Brain pericyte (primary cell): Measurements from ENCODE around the gene OSMR.

Experiments used
- DNase-seq: peaks from one replicate; pipeline ENCODE4 v3.0.0-alpha.2; 2012; ENCODE audit warnings: low read depth, low spot score

OSMR gene

DNA sequence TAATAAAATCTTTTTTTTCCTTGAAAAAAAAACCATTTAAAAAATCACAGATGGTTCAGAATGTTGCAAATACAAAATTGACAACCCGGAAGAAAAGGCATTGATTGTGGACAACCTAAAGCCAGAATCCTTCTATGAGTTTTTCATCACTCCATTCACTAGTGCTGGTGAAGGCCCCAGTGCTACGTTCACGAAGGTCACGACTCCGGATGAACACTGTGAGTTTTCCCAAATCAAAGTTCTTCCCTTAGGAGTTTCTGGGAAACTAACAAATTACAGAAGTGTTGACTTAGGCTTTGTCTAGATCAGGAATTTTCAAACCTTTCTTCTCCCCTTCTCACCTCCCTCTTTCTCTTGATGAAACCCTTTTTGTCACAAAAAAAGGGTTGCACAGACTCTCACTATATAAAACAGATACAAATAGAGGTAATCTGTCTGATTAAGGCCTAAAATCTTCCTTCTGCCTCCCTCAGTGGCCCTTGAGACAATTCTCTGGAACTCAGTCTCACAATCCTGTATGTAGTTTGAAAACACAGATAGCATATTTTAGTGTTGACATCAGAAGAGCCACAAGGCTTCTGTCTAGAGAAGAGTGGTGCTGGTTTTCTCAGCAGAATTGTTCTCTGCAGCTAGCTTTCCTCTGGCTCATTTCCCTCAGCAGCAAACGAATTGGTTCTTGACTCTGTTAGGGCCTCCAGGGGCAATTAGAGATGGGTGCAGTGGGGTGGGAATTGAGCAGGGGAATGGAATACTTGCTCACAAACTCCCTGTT, 79.5 kb downstream of the OSMR start:
- DNase-seq, result no peak

DNA sequence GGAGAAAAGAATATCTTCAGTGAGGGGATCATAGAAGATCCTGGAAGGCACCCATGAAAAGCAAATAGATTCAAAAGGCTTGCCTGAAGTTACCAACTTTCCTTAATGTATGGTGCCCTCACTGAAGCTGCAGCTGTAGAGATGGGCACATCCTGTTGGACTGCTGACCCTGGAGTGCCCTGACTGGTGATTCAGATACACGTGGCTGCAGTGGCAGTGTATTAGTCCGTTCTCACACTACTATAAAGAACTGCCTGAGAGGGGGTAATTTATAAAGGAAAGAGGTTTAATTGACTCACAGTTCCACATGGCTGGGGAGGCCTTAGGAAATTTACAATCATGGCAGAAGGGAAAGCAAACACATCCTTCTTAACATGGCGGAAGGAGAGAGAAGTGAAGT, 80.3 kb downstream of the OSMR start:
- DNase-seq, result no peak

DNA sequence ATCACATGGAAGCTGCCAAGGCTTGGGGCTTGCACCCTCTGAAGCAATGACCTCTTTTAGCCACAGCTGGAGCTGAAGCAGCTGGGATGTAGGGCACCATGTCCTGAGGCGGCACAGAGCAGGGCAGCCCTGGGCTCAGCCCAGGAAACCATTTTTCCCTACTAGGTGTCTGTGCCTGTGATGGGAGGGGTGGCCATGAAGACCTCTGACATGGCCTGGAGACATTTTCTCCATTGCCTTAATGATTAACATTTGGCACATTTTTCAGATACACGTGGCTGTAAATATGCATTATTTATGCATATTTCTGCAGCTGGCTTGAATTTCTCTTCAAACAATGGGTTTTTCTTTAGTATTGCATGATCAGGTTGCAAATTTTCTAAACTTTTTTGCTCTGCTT, 81.7 kb downstream of the OSMR start:
- DNase-seq, result no peak

DNA sequence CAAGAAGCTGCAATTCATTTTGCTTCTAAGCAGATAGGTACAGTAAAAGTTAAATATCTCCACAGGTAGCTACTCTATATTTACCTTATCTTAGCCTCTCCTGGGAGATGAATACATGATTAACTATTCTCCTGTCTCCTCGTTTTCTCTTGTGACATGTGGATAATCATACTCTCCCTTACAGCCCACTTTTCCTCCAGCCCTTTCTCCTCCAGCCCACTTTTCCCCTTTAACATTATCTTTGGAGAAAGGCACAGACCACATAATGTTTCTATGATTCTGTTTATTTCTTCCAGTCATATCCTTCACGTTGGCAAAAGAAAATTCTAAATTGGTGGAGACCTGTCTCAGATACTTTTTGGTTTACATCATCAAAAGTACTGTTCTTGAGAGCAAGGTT, 84.0 kb downstream of the OSMR start:
- DNase-seq, result no peak

DNA sequence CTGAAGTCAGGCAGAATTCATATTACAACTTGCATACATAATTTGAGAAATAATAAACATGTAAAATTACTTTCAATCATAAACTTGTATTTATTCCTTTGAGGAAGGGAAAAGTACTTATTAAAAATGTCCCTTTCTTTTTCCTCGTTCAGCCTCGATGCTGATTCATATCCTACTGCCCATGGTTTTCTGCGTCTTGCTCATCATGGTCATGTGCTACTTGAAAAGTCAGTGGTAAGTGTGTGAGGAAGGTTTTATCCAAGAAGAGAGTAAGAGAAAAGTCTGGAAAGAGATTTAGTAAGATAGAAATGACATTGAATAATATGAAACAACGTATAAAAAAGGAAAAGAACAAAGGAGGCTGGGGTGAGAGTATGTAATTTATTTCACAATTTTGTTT, 85.9 kb downstream of the OSMR start:
- DNase-seq, result no peak

DNA sequence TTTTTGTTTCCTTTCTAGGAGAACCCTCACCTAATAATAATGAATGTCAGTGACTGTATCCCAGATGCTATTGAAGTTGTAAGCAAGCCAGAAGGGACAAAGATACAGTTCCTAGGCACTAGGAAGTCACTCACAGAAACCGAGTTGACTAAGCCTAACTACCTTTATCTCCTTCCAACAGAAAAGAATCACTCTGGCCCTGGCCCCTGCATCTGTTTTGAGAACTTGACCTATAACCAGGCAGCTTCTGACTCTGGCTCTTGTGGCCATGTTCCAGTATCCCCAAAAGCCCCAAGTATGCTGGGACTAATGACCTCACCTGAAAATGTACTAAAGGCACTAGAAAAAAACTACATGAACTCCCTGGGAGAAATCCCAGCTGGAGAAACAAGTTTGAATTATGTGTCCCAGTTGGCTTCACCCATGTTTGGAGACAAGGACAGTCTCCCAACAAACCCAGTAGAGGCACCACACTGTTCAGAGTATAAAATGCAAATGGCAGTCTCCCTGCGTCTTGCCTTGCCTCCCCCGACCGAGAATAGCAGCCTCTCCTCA, 87.1 kb downstream of the OSMR start:
- DNase-seq, result no peak

DNA sequence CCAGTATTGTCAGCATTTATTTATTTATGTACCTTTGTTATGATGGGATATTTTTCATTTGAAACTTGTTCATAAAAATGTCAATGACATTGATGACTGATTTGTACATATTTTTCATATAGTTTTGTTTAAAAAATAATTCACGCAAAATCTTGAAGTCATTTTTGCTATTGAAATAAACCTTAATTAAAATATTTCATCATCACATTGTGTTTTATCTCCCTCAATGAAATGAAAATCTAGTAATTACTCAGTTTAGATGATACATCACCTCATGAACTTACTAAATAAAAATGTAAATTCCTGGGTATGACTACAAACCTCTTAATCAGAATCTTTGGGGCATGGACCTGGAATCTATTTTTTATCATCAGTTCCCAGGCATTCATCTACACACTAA, 89.6 kb downstream of the OSMR start:
- DNase-seq, result no peak

DNA sequence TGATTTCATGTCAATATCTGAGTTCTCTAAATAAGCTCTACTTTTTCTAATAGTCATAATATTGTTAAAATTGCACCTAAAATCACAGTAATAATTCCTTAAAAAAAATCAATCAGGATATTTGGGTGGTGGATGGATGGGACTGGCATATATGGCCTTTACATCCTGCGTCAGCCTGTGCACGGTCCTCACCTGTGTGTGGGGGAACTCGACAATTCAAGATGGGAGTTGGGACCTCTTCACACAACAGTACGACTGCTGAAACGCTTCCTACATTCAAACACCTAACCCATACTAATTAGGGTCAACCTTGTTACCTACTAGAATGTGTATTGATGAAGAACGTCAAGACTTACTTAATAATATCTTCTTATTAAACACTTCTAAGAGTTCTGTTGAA, 90.5 kb downstream of the OSMR start:
- no peak for DNase-seq

DNA sequence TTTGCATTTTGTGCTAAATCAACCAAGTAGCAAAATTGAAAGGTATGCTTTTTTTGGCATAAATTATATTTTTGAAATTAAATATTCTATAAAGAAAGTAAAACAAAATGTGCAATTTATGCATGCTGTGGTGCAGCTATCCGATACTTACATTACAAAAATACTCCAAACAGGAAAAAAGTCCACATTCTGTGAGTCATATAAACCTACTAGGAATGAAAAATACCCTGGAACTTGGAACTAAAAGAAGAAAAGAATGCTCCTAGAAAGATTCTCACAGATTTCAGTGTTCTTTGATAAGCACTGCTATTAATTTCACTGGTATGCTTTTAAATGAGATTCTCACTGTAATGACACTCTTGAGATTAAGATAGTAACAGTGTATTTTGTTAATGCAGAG, 92.6 kb downstream of the OSMR start:
- DNase-seq, result no peak

DNA sequence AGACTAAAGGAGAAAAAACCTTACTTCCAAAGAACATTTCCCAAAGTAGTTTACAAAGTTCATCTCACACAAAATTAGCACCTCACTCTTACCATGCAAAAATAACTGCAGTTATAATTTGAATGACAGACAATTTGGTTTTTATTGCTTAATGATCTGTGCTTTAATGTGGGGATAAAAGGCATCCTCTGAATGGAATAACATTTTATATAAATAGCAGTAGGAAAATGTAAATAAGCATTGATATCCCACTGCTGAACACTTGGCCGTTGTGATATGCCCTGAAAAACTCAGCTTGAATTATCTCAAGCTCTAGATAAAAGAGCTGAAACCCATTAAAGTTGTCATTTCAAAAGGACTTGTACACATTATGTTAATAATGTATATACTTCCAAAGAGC, 93.2 kb downstream of the OSMR start:
- DNase-seq, result no peak

DNA sequence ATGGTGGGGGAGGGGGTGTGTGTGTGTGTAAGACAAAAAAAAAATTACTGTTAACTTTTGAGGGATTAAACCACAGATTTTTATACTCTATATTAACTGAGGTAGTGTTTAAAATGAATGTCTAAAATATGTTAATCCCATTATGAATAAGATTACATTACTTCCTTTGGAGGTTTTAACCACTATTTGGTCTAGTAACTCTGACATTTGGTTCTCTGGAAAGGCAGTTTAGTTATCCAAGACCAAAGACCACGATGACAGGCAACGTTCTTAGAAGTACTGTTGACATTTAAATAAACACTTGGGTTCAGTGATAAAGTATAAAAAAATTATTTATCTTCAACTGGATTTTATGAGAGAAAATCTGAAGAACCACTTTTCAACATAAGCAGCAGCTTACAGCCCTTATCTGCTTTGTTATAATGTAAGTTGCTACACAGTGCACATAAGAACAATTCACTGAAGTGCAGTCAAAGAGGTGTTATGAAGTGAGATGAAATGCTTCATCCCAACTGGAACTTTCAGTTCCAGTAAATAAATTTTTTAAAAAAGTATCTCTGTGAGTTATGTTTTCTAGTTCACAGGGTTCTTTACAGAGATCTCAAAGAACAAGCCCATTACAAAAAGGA, 94.5 kb downstream of the OSMR start:
- DNase-seq, result no peak

DNA sequence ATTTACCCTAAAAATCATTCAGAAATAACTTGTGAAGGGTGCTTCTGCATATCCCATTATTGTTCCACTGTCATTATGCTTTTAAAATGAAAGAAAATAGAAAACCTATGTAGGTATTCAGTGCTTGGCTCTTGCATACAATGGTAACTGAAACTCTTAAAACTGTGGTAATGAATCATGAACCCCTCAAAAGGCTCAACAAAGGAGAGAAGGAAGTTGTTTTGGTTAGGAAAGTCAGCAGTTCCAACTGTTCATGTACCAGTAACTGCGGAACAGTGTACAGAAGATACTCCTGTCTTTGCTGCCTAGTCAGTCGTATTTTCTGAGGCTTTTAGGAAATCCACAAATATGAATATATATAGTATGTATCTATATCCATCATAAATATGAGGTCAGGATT, 96.1 kb downstream of the OSMR start:
- DNase-seq, result no peak

DNA sequence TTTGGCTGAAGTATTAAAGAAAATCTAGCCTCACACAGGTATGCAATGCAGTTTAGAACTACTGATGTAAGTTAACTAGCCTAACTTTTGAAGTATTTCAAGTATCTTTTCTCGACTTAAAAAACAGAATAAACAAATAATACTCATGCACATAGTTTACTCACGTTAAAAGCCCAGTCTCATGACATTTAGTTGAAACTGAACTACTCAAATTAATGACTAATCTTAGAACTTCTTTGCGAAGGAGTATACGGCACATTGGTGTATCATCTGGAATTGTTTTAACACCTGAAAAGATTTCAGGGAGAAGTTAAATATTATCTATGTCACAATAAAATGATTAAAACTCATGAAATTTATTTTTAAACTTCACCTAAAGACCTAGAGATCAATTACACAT, 98.5 kb downstream of the OSMR start:
- DNase-seq, result no peak

DNA sequence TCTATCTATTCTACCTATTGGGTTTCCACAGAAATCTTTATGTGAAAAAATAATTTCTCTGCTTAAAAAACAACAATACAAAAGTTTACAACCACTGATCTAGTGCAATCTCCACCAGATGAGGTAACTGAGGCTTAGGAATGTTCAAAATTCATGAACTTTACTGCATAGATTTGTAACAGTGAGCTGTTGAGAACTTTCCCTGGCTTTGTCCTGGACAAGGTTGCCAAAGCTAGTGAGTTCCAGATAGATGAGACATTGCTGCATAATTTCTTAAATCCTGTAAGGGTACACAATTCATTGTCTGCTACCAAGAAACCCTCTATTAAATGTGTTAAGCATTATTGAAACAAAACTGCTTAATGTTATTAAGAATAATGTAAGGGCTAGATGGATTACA, 102.7 kb downstream of the OSMR start:
- DNase-seq, result no peak

DNA sequence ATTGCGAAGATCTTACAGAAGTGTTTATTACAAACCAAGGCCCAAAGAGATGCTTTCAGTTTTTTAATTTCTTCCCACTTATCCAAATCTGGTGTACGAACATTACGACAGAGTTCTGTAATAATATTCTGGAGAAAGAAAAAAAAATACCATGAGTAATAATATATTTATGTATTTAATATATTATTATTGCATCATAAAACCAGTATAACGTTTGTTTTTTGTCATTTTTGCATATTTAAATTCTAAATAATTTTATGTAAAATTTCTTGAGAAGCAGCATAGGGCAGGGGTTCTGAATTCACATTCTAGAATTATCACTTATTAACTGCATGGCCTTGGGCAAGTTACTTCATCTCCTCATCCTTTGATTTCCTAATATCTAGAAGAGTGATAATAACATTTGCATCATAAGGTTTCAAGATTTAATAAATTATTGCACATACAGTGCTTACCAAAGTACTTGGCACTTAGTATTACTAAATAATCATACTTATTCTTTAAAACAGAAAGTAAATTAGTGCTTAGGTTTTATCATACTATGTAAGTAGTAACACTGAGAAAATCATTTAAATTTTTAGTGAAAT, 107.7 kb downstream of the OSMR start:
- DNase-seq, result no peak

DNA sequence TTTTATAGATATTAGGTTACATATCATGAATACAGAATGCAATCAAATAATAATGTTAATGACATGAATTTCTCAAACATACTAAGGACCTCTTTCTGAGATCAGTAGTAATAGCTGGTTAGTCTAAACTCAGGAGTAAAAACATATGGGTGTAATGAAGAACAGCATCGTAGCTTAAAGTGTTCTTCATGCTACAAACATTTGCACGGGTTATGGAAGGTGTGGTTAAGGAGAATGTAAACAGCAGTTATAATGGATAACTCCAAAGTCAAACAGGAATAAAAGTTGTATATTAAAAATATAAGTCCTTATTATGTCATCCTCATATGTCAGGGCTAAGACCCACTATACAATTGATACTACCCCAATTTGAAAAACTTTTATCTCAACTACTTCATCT, 115.9 kb downstream of the OSMR start:
- no peak for DNase-seq

DNA sequence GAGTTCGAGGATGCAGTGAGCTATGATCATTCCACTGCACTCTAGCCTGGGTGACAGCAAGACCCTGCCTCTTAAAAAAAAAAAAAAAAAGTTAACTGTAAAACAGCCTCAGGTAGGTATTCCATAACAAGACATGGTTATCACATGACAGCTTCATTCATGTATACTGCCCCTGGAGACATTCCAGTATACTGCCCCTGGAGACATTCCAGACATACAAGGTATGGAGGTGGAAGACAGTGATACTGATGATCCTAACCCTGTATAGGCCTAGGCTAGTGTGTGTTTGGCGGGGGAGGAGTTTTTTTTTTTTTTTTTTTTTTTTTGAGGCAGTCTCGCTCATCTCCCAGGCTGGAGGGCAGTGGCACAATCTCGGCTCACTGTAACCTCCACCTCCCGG, 122.9 kb downstream of the OSMR start:
- DNase-seq, result no peak

DNA sequence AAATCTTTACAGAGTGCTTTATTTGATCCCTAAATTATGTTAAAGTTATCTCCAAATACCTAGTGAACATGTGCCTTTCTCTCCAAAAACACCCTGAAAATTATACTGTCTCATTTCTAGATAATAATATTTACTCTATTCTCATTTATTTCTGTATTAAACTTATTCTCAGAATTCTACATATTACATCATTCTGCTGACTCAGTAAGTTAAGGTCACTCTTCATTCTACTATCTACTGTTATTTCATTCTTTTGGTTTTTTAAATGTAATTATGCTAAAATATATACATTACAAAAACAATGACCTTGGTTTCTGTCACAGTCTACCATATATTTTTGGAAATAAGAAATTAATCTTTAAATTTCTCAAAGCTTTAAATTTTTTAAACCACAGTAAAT, 132.2 kb downstream of the OSMR start:
- no peak for DNase-seq

DNA sequence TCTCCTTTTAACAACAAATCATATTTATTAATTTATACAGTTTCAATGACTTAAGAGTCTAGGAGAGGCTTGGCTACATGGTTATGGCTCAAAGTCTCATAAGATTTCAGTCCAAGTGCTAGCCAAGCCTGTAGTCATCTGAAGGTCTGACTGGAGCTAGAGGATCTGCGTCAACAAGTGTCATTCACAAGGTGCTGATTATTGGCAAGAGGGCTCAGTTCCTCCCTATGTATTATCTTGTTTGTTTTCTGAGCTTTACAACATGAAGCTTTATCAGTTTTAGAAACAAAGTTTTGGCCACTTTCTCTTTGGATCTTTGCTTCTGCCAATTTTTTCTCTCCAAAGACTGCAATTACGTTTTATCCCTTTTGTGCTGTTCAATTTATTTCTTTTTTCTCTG, 133.7 kb downstream of the OSMR start:
- no peak for DNase-seq
